Activated naive CD8-positive, alpha-beta T cell (primary cell): ENCODE results near the gene BMAL2.

Experiments
- H3K27ac Mint-ChIP-seq: one replicate; pipeline ENCODE4 v1.8.0; 2021; ENCODE audit warnings: mixed read lengths
- H3K27me3 Mint-ChIP-seq: one replicate; pipeline ENCODE4 v1.8.0; 2021; ENCODE audit warnings: mixed read lengths
- H3K36me3 Mint-ChIP-seq: one replicate; pipeline ENCODE4 v1.8.0; 2021; ENCODE audit warnings: mixed read lengths
- H3K4me1 Mint-ChIP-seq: one replicate; pipeline ENCODE4 v1.8.0; 2021; ENCODE audit warnings: low read depth, mixed read lengths
- H3K4me3 Mint-ChIP-seq: one replicate; pipeline ENCODE4 v1.8.0; 2021; ENCODE audit warnings: mild to moderate bottlenecking, mixed read lengths
- H3K9me3 Mint-ChIP-seq: one replicate; pipeline ENCODE4 v1.8.0; 2021; ENCODE audit warnings: low read depth, mixed read lengths

BMAL2 gene

GRCh38 chr12:27332714-27333402, at the start of gene BMAL2:
BMAL2 (plus strand) TSS chr12:27332836; CDS start chr12:27333073, 237 bp downstream.
- Mint-ChIP-seq H3K27me3 (peaks cover 18% of the 10 kb centered on the region), H3K4me3 (peak within 1 kb of the TSS; percentile 90), H3K4me1 (peaks cover 32% of the 10 kb centered on the region), H3K9me3 (no peaks in the 10 kb centered on the region), H3K36me3 (peaks cover 1% of the 10 kb centered on the region), H3K27ac (peak within 1 kb of the TSS; percentile 87)

DNA sequence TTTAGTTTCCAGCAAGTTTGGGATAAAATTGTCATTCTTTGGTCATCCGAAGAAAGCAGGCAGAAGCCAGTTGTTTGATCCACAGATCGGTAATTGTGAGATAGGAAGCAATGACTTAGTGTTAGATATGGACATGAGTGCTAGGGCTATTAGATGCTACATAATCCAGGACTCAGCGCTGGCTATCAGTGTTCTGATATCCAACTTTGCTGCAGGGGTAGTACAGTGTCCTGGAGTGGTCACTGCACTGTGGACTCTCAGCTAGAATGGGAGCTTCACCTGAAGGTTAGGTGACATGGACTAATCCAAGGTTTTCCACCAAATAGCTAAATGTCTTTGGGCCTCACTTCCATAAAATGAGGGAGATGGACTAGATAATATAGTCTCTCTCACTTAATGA, 48.6 kb upstream of the BMAL2 start:
- Mint-ChIP-seq H3K9me3 (no peaks in the 10 kb centered on the region), H3K27me3 (no peaks in the 10 kb centered on the region), H3K27ac (no peak overlapping the region), H3K36me3 (peaks cover 3% of the 10 kb centered on the region), H3K4me3 (no peak overlapping the region), H3K4me1 (peaks cover 14% of the 10 kb centered on the region)

DNA sequence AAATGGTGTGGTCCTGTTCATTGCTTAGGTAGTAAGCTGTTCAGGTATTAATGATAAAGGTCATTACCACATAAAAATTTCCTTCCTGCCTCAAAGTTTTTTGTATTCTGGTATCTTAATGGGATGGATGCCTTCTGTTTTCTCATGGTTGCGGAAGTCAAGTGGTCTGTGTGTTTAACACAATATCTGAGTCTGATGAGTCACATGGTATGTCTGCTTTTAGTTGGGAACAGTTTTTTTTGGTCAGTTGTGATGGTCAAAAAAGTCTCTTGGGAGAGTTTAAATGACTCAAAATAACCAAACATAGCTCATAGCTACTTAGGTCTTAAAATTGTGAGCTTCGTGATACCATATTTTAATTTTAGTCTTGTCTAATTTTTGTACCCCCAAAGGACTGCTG, 47.9 kb upstream of the BMAL2 start:
- Mint-ChIP-seq H3K27me3 (no peaks in the 10 kb centered on the region), H3K4me3 (no peak overlapping the region), H3K36me3 (peaks cover 3% of the 10 kb centered on the region), H3K9me3 (no peaks in the 10 kb centered on the region), H3K4me1 (peaks cover 9% of the 10 kb centered on the region), H3K27ac (no peak overlapping the region)

GRCh38 chr12:27285403-27285802, 47.2 kb upstream of the BMAL2 start:
- Mint-ChIP-seq H3K36me3 (peaks cover 3% of the 10 kb centered on the region), H3K27me3 (no peaks in the 10 kb centered on the region), H3K27ac (no peak overlapping the region), H3K4me1 (peaks cover 5% of the 10 kb centered on the region), H3K4me3 (no peak overlapping the region), H3K9me3 (no peaks in the 10 kb centered on the region)

DNA sequence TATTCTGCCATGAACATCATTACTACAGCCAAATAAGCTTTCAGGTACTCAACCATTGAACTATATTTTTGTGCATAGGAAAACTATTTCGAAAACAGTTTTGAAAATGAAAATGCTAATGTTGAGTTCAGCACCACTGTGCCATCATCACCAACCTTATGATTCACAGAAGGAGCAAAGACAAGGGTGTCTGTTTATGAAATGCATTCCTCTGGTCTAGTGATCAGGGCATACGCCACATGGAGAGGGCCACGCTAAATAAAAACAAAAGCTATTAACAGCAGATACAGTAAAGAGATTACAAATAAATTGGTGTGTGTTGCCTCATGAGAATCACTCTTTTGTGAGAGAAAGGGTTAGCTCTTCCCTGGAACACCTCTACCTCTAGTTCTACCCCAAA, 43.2 kb upstream of the BMAL2 start:
- Mint-ChIP-seq H3K9me3 (no peaks in the 10 kb centered on the region), H3K27ac (no peak overlapping the region), H3K36me3 (peaks cover 3% of the 10 kb centered on the region), H3K4me1 (peaks cover 5% of the 10 kb centered on the region), H3K4me3 (no peak overlapping the region), H3K27me3 (no peaks in the 10 kb centered on the region)

DNA sequence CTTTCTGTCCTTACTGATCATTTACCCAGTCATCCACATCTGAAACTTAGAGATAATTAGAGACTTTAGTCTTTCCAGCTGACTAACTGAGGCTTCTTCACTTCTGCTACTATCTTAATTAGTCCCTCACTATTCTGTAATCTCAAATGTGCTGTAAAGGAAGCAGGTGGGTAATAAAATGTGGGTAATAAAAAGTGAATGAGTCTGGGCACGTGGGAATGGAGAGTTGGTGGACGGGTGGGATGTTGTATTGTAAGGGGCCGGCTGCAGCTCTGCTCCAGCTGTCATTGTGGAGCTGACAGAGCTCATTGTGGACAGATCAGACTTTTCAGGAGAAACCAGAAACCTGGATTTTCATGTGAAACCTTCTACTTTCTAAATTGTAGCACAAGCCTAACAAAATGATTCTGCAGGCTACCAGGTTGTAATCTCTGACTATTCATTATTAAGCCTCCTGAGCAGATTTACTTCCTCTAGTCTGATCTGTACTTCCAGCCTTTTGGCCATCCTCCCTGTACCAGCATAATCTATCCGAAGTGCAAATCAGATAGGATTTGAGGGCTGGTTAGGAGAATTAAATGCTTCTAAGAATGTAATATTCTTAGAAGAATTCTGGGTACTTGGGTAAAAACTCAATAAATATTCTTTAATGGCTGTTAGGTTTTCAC, 42.0 kb upstream of the BMAL2 start:
- Mint-ChIP-seq H3K27me3 (no peaks in the 10 kb centered on the region), H3K27ac (no peak overlapping the region), H3K4me1 (peaks cover 3% of the 10 kb centered on the region), H3K36me3 (peaks cover 3% of the 10 kb centered on the region), H3K4me3 (no peak overlapping the region), H3K9me3 (no peaks in the 10 kb centered on the region)

GRCh38 chr12:27291862-27292261, 40.8 kb upstream of the BMAL2 start:
- H3K27me3 Mint-ChIP-seq = no peaks in the 10 kb centered on the region
- no peak overlapping the region for H3K27ac Mint-ChIP-seq
- H3K9me3 Mint-ChIP-seq = no peaks in the 10 kb centered on the region
- no peak overlapping the region for H3K4me3 Mint-ChIP-seq
- peaks cover 2% of the 10 kb centered on the region for H3K4me1 Mint-ChIP-seq
- H3K36me3 Mint-ChIP-seq = peaks cover 3% of the 10 kb centered on the region

DNA sequence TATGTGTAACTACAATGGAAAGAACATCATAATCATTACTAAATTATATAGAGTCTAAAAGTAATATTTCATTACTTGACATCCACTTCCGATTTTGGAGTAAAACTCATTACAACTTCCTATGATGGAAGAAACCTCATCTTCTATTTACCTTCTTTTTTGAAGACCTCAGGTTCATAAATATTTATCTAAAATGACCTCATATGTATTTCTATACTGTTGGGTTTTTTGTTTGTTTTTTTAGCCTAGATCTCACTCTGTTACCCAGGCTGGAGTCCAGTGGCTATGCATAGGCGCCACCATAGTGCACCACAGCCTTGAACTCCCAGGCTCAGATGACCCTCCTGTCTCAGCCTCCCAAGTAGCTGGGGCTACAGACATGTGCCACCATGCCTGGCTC, 39.9 kb upstream of the BMAL2 start:
- Mint-ChIP-seq H3K27me3 (no peaks in the 10 kb centered on the region), H3K4me1 (peaks cover 3% of the 10 kb centered on the region), H3K27ac (no peak overlapping the region), H3K9me3 (no peaks in the 10 kb centered on the region), H3K4me3 (no peak overlapping the region), H3K36me3 (peaks cover under 1% of the 10 kb centered on the region)

DNA sequence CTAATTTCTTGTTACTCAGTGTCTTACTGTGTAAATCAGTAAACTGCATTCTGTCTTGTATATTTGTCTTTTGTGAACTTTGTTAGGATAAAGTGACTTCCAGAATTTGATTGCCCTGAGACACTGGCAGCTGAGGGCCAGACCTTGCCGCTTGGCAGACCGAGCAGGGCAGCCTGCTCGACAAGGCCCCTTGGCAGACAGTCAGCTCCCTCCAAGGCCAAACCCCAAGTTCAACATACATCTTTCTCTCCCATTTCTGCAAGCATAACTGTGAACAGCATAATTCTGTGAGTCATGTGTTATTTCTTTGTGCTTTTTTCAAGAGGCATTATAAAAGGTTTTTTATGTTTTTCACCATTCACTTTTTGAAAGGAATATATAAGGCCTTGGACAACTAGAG, 39.2 kb upstream of the BMAL2 start:
- no peaks in the 10 kb centered on the region for H3K36me3 Mint-ChIP-seq
- H3K27me3 Mint-ChIP-seq = no peaks in the 10 kb centered on the region
- H3K4me3 Mint-ChIP-seq = no peak overlapping the region
- H3K4me1 Mint-ChIP-seq = peaks cover 3% of the 10 kb centered on the region
- H3K9me3 Mint-ChIP-seq = no peaks in the 10 kb centered on the region
- H3K27ac Mint-ChIP-seq = no peak overlapping the region

GRCh38 chr12:27296674-27297073, 36.0 kb upstream of the BMAL2 start:
- peaks cover 1% of the 10 kb centered on the region for H3K4me1 Mint-ChIP-seq
- H3K36me3 Mint-ChIP-seq = no peaks in the 10 kb centered on the region
- no peak overlapping the region for H3K27ac Mint-ChIP-seq
- H3K9me3 Mint-ChIP-seq = no peaks in the 10 kb centered on the region
- H3K27me3 Mint-ChIP-seq = no peaks in the 10 kb centered on the region
- no peak overlapping the region for H3K4me3 Mint-ChIP-seq

- H3K4me3 Mint-ChIP-seq = no peak overlapping the region
- peaks cover 1% of the 10 kb centered on the region for H3K4me1 Mint-ChIP-seq
- H3K27me3 Mint-ChIP-seq = no peaks in the 10 kb centered on the region
- H3K9me3 Mint-ChIP-seq = no peaks in the 10 kb centered on the region
- no peaks in the 10 kb centered on the region for H3K36me3 Mint-ChIP-seq
- H3K27ac Mint-ChIP-seq = no peak overlapping the region
Observed at GRCh38 chr12:27297566-27297965, 35.1 kb upstream of the BMAL2 start.

GRCh38 chr12:27299102-27299501, 33.5 kb upstream of the BMAL2 start:
- H3K4me3 Mint-ChIP-seq = no peak overlapping the region
- H3K4me1 Mint-ChIP-seq = peaks cover 1% of the 10 kb centered on the region
- peaks cover 2% of the 10 kb centered on the region for H3K36me3 Mint-ChIP-seq

DNA sequence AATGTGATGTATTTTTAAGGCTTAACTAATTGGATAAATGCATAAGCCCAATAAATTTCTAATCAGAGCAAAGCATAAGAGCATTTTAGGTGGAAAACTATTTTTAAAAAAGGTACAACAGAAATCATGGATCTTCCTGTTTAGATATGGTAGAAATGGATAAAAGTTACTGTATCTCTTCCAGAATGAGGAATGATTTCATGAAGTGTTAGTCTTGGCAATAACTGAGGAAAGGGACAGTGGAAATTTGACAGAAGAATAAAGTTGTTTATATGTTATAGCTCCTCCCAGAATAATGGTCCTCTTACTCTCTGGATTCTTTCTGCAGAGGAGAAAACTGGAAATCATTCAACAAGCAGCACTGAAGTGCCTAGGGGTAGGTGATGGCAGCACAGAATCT, 32.4 kb upstream of the BMAL2 start:
- Mint-ChIP-seq H3K27me3 (no peaks in the 10 kb centered on the region), H3K27ac (no peak overlapping the region), H3K9me3 (no peaks in the 10 kb centered on the region), H3K4me1 (peaks cover 1% of the 10 kb centered on the region), H3K36me3 (peaks cover 2% of the 10 kb centered on the region), H3K4me3 (no peak overlapping the region)

More at GRCh38 chr12:27299102-27299501, 33.5 kb upstream of the BMAL2 start:
- H3K9me3 Mint-ChIP-seq = no peaks in the 10 kb centered on the region
- H3K27me3 Mint-ChIP-seq = no peaks in the 10 kb centered on the region
- no peak overlapping the region for H3K27ac Mint-ChIP-seq

DNA sequence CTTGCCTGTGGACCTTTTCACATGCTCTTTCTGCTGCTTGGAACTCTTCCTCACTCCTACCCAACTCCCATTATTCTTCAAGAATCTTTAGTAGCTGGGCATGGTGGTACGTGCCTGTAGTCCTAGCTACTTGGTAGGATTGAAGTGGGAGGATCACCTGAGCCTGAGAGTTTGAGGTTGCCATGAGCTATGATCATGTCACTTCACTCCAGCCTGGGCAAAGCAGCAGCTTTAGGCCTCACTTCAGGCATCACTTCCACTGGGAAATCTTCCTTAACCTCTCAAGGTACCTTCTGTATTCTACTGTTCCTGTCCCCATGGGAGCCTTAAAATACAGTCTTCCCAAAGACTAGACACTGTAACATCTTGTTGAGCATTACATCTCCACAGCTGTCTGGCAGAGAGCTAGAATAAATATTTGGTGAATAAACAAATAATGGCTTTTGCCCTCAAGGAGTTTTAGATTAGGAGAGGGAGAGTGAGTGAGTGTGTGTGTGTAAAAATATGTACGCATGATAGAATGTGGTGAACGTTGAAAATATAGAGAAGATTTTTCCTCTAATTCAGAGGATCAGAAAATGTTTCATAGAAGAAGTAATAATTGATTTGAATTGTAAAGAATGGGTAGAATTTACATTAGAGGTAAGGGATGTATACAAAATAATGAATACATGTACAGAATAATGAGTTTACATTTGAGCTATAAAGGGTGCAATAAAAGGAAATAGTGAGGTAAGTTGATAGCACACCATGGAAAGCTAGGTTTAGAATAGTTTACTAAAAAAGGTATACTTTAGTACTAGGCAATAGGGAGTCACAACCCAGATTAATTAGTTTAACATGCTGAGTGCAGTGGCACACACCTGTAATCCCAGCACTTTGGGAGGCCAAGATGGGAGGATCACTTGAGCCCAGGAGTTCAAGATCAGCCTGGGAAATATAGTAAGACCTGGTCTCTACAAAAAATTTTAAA, 29.2 kb upstream of the BMAL2 start:
- Mint-ChIP-seq H3K27ac (peak overlapping the region; percentile 67), H3K36me3 (peaks cover 4% of the 10 kb centered on the region), H3K4me1 (peaks cover 3% of the 10 kb centered on the region), H3K27me3 (no peaks in the 10 kb centered on the region), H3K9me3 (no peaks in the 10 kb centered on the region), H3K4me3 (no peak overlapping the region)

DNA sequence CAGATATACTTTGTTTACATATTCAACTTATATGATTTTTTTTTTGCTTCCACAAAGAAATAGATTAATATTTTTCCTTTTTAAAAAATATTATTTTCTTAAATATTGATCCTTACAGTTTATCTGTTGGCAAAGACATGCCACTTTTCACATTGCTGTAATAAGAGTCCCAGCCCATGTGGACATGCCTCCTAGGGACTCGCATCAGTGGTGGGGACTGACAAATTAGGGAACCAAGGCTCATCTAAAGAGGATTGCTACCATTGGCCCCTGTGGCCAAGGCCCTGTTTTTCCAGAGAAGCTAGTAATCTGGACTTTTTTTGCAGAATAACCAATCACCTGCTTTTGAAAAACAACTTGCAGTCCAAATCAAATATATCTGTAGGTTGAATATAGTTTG, 27.8 kb upstream of the BMAL2 start:
- Mint-ChIP-seq H3K36me3 (peaks cover 7% of the 10 kb centered on the region), H3K27ac (no peak overlapping the region), H3K27me3 (no peaks in the 10 kb centered on the region), H3K4me1 (peaks cover 3% of the 10 kb centered on the region), H3K9me3 (no peaks in the 10 kb centered on the region), H3K4me3 (no peak overlapping the region)
